Lower leg skin (tissue), 3 donors: Measurements from ENCODE around the gene FYCO1.

Source experiments
- POLR2A ChIP-seq, 2 donors: fragments of 450-650 bp; IDR thresholded peaks; one replicate each; pipeline ENCODE4 v1.6.1; 2016 to 2017; ENCODE audit warnings: antibody characterized with exemption in 2 of 2, mild to moderate bottlenecking in 1 of 2, moderate library complexity in 1 of 2
- TF ChIP-seq, protein P1 (sequence below), 3 donors: fragments of 450-650 bp; IDR thresholded peaks; one replicate each; pipeline ENCODE4 v1.5.1; 2016; ENCODE audit warnings: antibody characterized with exemption in 3 of 3, mild to moderate bottlenecking in 3 of 3, moderate library complexity in 2 of 3

DNA sequence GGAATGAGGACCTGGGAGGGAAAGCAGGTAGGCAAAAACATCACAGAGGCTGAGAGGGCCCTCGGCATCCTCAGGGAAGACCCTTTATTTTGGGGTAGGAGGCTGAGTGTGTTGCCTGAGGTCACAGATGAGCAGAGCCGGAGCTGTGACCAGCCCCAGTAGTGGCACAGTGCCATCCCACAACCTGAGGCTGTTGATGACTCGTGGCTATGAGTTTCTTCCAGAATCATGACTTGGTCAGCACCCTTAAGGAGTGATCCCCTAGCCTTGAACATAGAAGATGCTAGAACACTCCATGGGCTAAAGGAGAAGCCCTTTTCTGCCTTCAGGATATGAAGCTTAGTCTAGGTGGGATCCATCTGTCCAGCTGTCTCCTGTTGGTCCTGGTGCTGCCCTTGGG is 71.9 kb downstream of the FYCO1 start:
- TF ChIP-seq, protein P1, sequence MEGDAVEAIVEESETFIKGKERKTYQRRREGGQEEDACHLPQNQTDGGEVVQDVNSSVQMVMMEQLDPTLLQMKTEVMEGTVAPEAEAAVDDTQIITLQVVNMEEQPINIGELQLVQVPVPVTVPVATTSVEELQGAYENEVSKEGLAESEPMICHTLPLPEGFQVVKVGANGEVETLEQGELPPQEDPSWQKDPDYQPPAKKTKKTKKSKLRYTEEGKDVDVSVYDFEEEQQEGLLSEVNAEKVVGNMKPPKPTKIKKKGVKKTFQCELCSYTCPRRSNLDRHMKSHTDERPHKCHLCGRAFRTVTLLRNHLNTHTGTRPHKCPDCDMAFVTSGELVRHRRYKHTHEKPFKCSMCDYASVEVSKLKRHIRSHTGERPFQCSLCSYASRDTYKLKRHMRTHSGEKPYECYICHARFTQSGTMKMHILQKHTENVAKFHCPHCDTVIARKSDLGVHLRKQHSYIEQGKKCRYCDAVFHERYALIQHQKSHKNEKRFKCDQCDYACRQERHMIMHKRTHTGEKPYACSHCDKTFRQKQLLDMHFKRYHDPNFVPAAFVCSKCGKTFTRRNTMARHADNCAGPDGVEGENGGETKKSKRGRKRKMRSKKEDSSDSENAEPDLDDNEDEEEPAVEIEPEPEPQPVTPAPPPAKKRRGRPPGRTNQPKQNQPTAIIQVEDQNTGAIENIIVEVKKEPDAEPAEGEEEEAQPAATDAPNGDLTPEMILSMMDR (IDR thresholded peaks at IDR 0.05): no peak
- TF ChIP-seq POLR2A (IDR thresholded peaks at IDR 0.05): no peak
